ENCODE data around the gene STARD9. TPM values are rescaled to one million over a fixed set of nuclear protein-coding genes. Genes with fewer than 3 reads are reported as not detected.

Gene STARD9
- polyA plus RNA-seq, 1 of the 3 experiments (the other 2 are of a cell fraction), result 2.1 TPM

GRCh38 chr15:42548249-42549031 is 27.0 kb upstream of the STARD9 start, which contains the start of the genes HAUS2 and LRRC57:
Gene HAUS2 (plus strand): TSS chr15:42548838. CDS start chr15:42548873, 35 bp downstream.
Gene LRRC57 (minus strand): TSS chr15:42548793. CDS start chr15:42548434, 359 bp downstream.
- ChIA-PET POLR2A (interaction anchor here (0.6 to 1.4 kb wide), 3 partner anchors 9 to 53 kb away, joined by 3 to 6 read pairs (median 3); partner anchors contain the start of gene SNAP23), CTCF (interaction anchor here (0.6 to 2.0 kb wide), 6 partner anchors 14 to 406 kb away, joined by 3 to 6 read pairs (median 4); no protein-coding TSS in a partner anchor)

More at GRCh38 chr15:42548249-42549031, 27.0 kb upstream of the STARD9 start, which contains the start of the genes HAUS2 and LRRC57:
- H3F3A ChIP-seq (replicated peaks; ENCODE audit: insufficient read depth), result peaks cover 4% of the 10 kb centered on the region
- H3K9me2 ChIP-seq, result no peaks in the 10 kb centered on the region
- no peaks in the 10 kb centered on the region for H4K20me1 ChIP-seq (ENCODE audit: insufficient read depth)
- peak within 1 kb of the TSS; percentile 97 for H3K9ac ChIP-seq
- H2AFZ ChIP-seq (ENCODE audit: low read depth), result peak within 1 kb of the TSS; percentile 97
- DNase-seq, result peak; percentile 96
- peak within 1 kb of the TSS; percentile 75 to 76 for H3K27ac ChIP-seq (ENCODE audit: low read depth in 2 of 2, low read length in 1 of 2)
- H3K4me3 ChIP-seq (ENCODE audit: low read depth in 2 of 2, low read length in 1 of 2), result peak within 1 kb of the TSS; percentile 91 to 99
- H3K4me1 ChIP-seq (ENCODE audit: control insufficient read depth in 1 of 2, insufficient read depth in 2 of 2, low read depth in 1 of 2, low read length in 1 of 2), result peaks cover 11 to 14% of the 10 kb centered on the region in 2 experiments; a peak in 3 of 4 replicates
- peaks cover 73% of the 10 kb centered on the region for H3K79me2 ChIP-seq (ENCODE audit: insufficient read depth)
- no peaks in the 10 kb centered on the region for H3K27me3 ChIP-seq (ENCODE audit: insufficient read depth)
- no peaks in the 10 kb centered on the region for H3K9me3 ChIP-seq
- H3K36me3 ChIP-seq (replicated peaks in 1 of 2; ENCODE audit: control insufficient read depth in 1 of 2, insufficient read depth in 2 of 2, low read length in 1 of 2), result peaks cover 10 to 17% of the 10 kb centered on the region in 2 experiments
- TF ChIP-seq RAD21 (IDR thresholded peaks at IDR 0.05; ENCODE audit: low read length) (0 out of 2 replicates have a peak, but pooled peaks have one; percentile 0), NRF1 (IDR thresholded peaks at IDR 0.05; ENCODE audit: low read depth, low read length) (0 out of 2 replicates have a peak, but pooled peaks have one; percentile 16), POLR2AphosphoS5 (IDR thresholded peaks at IDR 0.05; ENCODE audit: low read depth, low read length) (peak; percentile 94), YY1 (IDR thresholded peaks at IDR 0.05; ENCODE audit: low read depth) (peak; percentile 87), MXI1 (IDR thresholded peaks at IDR 0.05; ENCODE audit: low read depth, low read length) (peak; percentile 82), PBX3 (IDR thresholded peaks at IDR 0.05) (no peak), EP300 (IDR thresholded peaks at IDR 0.05; ENCODE audit: borderline replicate concordance in 1 of 2, low read depth in 1 of 2, low read length in 1 of 2) (no peak), RFX5 (IDR thresholded peaks at IDR 0.05; ENCODE audit: low read length) (0 out of 2 replicates have a peak, but pooled peaks have one; percentile 6), ELF1 (IDR thresholded peaks at IDR 0.05) (peak; percentile 36; the same call in 1 of the 2 replicates), REST (IDR thresholded peaks at IDR 0.05; ENCODE audit: low read depth, low read length) (0 out of 2 replicates have a peak, but pooled peaks have one; percentile 5), TAF1 (IDR thresholded peaks at IDR 0.05; ENCODE audit: borderline replicate concordance, low read depth, low read length) (peak; percentile 61), RCOR1 (IDR thresholded peaks at IDR 0.05; ENCODE audit: low read length) (0 out of 2 replicates have a peak, but pooled peaks have one; percentile 12), GABPA (IDR thresholded peaks at IDR 0.05; ENCODE audit: low read depth) (no peak), RXRA (IDR thresholded peaks at IDR 0.05; ENCODE audit: borderline replicate concordance, low read depth) (no peak), FOXJ3 (CRISPR knock-in tag; IDR thresholded peaks at IDR 0.05) (0 out of 2 replicates have a peak, but pooled peaks have one; percentile 55), SIN3A (IDR thresholded peaks at IDR 0.05; ENCODE audit: borderline replicate concordance, low read depth, low read length) (peak; percentile 79; the same call in 1 of the 2 replicates)
- TF ChIP-seq, protein P1, sequence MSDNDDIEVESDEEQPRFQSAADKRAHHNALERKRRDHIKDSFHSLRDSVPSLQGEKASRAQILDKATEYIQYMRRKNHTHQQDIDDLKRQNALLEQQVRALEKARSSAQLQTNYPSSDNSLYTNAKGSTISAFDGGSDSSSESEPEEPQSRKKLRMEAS (IDR thresholded peaks at IDR 0.05; ENCODE audit: low read depth), result peak; percentile 75; the same call in 1 of the 2 replicates
- H3K4me2 ChIP-seq, result peak within 1 kb of the TSS; percentile 84
- WGBS (ENCODE audit: low lambda C conversion rate), result 0% methylated on average over 22 of the region's 71 CpGs
